Endothelial cell of umbilical vein (primary cell): ENCODE data around the gene DYNC2LI1. TPM values are rescaled to one million over a fixed set of nuclear protein-coding genes. Genes with fewer than 3 reads are reported as not detected.

Experiments used
- BruUV-seq: library from RNA; stranded (reverse); fragments of 400-500 nt; replicated peaks from 2 replicates; lab custom pipeline; 2021; lab: Mats Ljungman, UMichigan
- CTCF ChIA-PET: fragments of 300-600, 350-600 bp; sonication (Branson Sonifier 250); formaldehyde crosslinking; loops from one replicate; lab custom pipeline; 2021; ENCODE audit warnings: antibody characterized with exemption, inconsistent platforms; lab: Charles Lee
- POLR2A ChIA-PET: fragments of 300-600, 350-600 bp; sonication (Branson Sonifier 250); formaldehyde crosslinking; loops from one replicate; lab custom pipeline; 2021; ENCODE audit warnings: antibody characterized with exemption, inconsistent platforms; lab: Charles Lee
- DNase-seq: peaks from one replicate; pipeline ENCODE4 v3.0.0-alpha.2; 2011; ENCODE audit warnings: low read depth, low spot score
- FAIRE-seq: peaks from 2 replicates; lab custom pipeline; 2011; peaks lifted over from hg19 to GRCh38; lab: Jason Lieb, UNC
- H2AFZ ChIP-seq: 2 replicates; pipeline ENCODE4 v1.6.0; 2012; ENCODE audit warnings: low read depth, low read length, control low read depth, inconsistent platforms
- H3K27ac ChIP-seq: 2 replicates; pipeline ENCODE4 v1.5.1; 2011; ENCODE audit warnings: low read depth, mild to moderate bottlenecking, control low read depth, low read length, moderate library complexity; ENCODE audit not compliant: insufficient read depth
- H3K27me3 ChIP-seq, 2 experiments: 2 replicates each; pipeline versions ENCODE4 v1.6.0 to v1.6.1; 2011; ENCODE audit warnings: low read length in 2 of 2, mixed read lengths in 1 of 2; ENCODE audit not compliant: control insufficient read depth in 2 of 2, insufficient read depth in 2 of 2
- H3K36me3 ChIP-seq, 2 experiments: 2 replicates in 1 of 2; 3 replicates in 1 of 2; pipeline ENCODE4 v1.5.1; 2011; ENCODE audit warnings: low read length in 2 of 2, mild to moderate bottlenecking in 1 of 2, moderate library complexity in 1 of 2; ENCODE audit not compliant: control insufficient read depth in 2 of 2, insufficient read depth in 2 of 2; ENCODE audit errors: extremely low read depth in 1 of 2
- H3K4me1 ChIP-seq: 3 replicates; pipeline ENCODE4 v1.5.1; 2011; ENCODE audit warnings: mild to moderate bottlenecking, low read length; ENCODE audit not compliant: control insufficient read depth, insufficient read depth; ENCODE audit errors: extremely low read depth
- H3K4me2 ChIP-seq: 2 replicates; pipeline ENCODE4 v1.6.1; 2011; ENCODE audit warnings: low read length, control low read depth, mixed read lengths; ENCODE audit not compliant: insufficient read depth
- H3K4me3 ChIP-seq, 3 experiments: fragments of 200-600 bp in 1 of 3; sonication (generic), shearing (Covaris generic) in 1 of 3; replicated peaks in 1 of 3; 2 replicates each; pipeline ENCODE4 v1.5.1; 2011 to 2016; ENCODE audit warnings: control low read depth in 3 of 3, low read length in 3 of 3, mild to moderate bottlenecking in 2 of 3, inconsistent platforms in 1 of 3, low read depth in 1 of 3, moderate library complexity in 1 of 3; ENCODE audit not compliant: insufficient read depth in 1 of 3
- H3K79me2 ChIP-seq: 2 replicates; pipeline ENCODE4 v1.6.0; 2012; ENCODE audit warnings: low read length, inconsistent platforms; ENCODE audit not compliant: control insufficient read depth, insufficient read depth
- H3K9ac ChIP-seq: replicated peaks from 2 replicates; pipeline ENCODE3; 2011; ENCODE audit warnings: low read length, control low read depth; ENCODE audit not compliant: insufficient read depth; ENCODE audit errors: extremely low read depth
- H3K9me1 ChIP-seq: replicated peaks from 3 replicates; pipeline ENCODE4 v1.6.0; 2011; ENCODE audit warnings: mild to moderate bottlenecking, low read length; ENCODE audit not compliant: control insufficient read depth, insufficient read depth; ENCODE audit errors: extremely low read depth
- H3K9me3 ChIP-seq: replicated peaks from 2 replicates; pipeline ENCODE4 v1.5.1; 2012; ENCODE audit warnings: low read length, inconsistent platforms; ENCODE audit not compliant: control insufficient read depth, insufficient read depth
- H4K20me1 ChIP-seq: replicated peaks from 2 replicates; pipeline ENCODE3; 2011; ENCODE audit warnings: mild to moderate bottlenecking, low read length; ENCODE audit not compliant: control insufficient read depth, insufficient read depth; ENCODE audit errors: extremely low read depth
- GATA2 ChIP-seq: IDR thresholded peaks from 2 replicates; pipeline ENCODE4 v1.7.0; 2011; ENCODE audit warnings: low read depth, mild to moderate bottlenecking, moderate library complexity, mixed read lengths, low read length; ENCODE audit not compliant: insufficient read length, insufficient read depth
- POLR2A ChIP-seq: IDR thresholded peaks from 2 replicates; pipeline ENCODE4 v1.6.1; 2012; ENCODE audit warnings: low read depth, mild to moderate bottlenecking, control low read depth, low read length
- dilution Hi-C: fragments of 300-500 bp; cut with MboI; formaldehyde crosslinking; loops from one replicate; pipeline ENCODE4 v1.15.0; 2019; ENCODE audit warnings: low sequenced_read_pairs; ENCODE audit not compliant: extremely low pct_ligation_motif_present
- intact Hi-C: fragments of 100-400 bp; cut with micrococcal nuclease; formaldehyde crosslinking; loops from one replicate; pipeline ENCODE4 v1.10.0; 2022
- polyA plus RNA-seq, 4 experiments: library from polyadenylated mRNA; depleted of rRNA in 3 of 4; stranded (reverse) in 3 of 4; unstranded in 1 of 4; fragments of >200 nt; gene quantifications; 2 replicates each; pipeline versions ENCODE4 v1.2.1 to v1.2.3, GENCODE V29; 2011 to 2012; ENCODE audit warnings: missing spikeins in 1 of 4
- total RNA-seq: library from RNA; stranded (reverse); gene quantifications from 2 replicates; pipeline ENCODE4 v1.2.3, GENCODE V29; 2021

The DYNC2LI1 gene
- total and polyA plus RNA-seq, 2 donors (not counting 3 experiments of a cell fraction or from before 2014, with no cell fraction given), result 4.2 to 8.7 TPM

GRCh38 chr2:43777306-43777926 lies 3.6 kb downstream of the DYNC2LI1 start:
- CTCF ChIA-PET, result no interaction called here
- H3K79me2 ChIP-seq, result no peaks in the 10 kb centered on the region
- H3K4me2 ChIP-seq, result no peak overlapping the region
- no peak overlapping the region for H3K4me3 ChIP-seq
- BruUV-seq, result no TSS peak
- POLR2A ChIA-PET, result no interaction called here
- no peak overlapping the region for H3K27ac ChIP-seq
- no peak overlapping the region for H2AFZ ChIP-seq
- no peaks in the 10 kb centered on the region for H3K9me1 ChIP-seq
- dilution Hi-C loops (no loop called here), intact Hi-C loops (no loop called here)
- H3K4me1 ChIP-seq, result peaks cover 6% of the 10 kb centered on the region
- H3K36me3 ChIP-seq, result no peaks in the 10 kb centered on the region
- no peak for FAIRE-seq
- H3K9ac ChIP-seq, result no peak overlapping the region
- no peaks in the 10 kb centered on the region for H3K9me3 ChIP-seq
- no peak for TF ChIP-seq POLR2A
- no peak for DNase-seq
- H4K20me1 ChIP-seq, result no peaks in the 10 kb centered on the region
- no peaks in the 10 kb centered on the region for H3K27me3 ChIP-seq

- ChIA-PET CTCF (no interaction called here), POLR2A (no interaction called here)
- no peak overlapping the region for H2AFZ ChIP-seq
- H3K9me3 ChIP-seq, result no peaks in the 10 kb centered on the region
- dilution Hi-C loops (no loop called here), intact Hi-C loops (no loop called here)
- no peaks in the 10 kb centered on the region for H4K20me1 ChIP-seq
- TF ChIP-seq GATA2, result no peak
- no peak overlapping the region for H3K4me3 ChIP-seq
- no peaks in the 10 kb centered on the region for H3K9me1 ChIP-seq
- H3K9ac ChIP-seq, result no peak overlapping the region
- no peak for FAIRE-seq
- H3K4me2 ChIP-seq, result no peak overlapping the region
- no peaks in the 10 kb centered on the region for H3K27me3 ChIP-seq
- peaks cover 6% of the 10 kb centered on the region for H3K4me1 ChIP-seq
- no peak overlapping the region for H3K27ac ChIP-seq
- H3K36me3 ChIP-seq, result no peaks in the 10 kb centered on the region
- H3K79me2 ChIP-seq, result no peaks in the 10 kb centered on the region
- no peak for DNase-seq
- BruUV-seq, result no TSS peak
Measured at GRCh38 chr2:43778233-43778632, 4.4 kb downstream of the DYNC2LI1 start.
